ENCODE measurements around the gene LARP6. TPM values are rescaled to one million over a fixed set of nuclear protein-coding genes. Genes with fewer than 3 reads are reported as not detected.

The LARP6 gene
- total RNA-seq, 1 donor from 2014 or later, result 20.5 TPM

DNA sequence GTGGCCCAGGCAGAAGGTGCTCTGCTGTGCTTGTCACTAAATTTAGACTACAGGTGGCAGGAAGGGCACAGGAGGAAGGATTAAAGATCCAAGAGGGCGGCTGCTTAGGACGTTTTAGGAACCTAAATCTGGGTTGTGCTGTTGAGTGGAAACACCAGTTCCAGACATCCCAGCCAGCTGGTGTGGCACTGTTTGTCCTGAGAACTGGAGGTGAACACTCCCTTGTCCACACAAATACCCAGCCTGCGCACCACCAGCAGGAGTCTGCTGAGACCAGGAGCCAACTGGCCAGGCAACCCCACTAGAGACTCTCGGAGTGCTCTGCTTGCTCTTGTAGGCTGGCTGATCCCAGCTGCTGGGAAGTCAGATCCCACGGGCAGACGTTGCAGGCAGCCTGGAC is 60.3 kb downstream of the LARP6 start:
- Mint-ChIP-seq H3K36me3 (ENCODE audit: low read depth) (no peaks in the 10 kb centered on the region), H3K9me3 (no peaks in the 10 kb centered on the region), H3K4me3 (no peak overlapping the region), H3K27ac (ENCODE audit: unreplicated experiment) (no peak overlapping the region), H3K27me3 (ENCODE audit: low read depth) (no peaks in the 10 kb centered on the region), H3K4me1 (no peaks in the 10 kb centered on the region)
- DNase-seq (ENCODE audit: low read depth, low spot score), result no peak
- TF ChIP-seq, protein P1, sequence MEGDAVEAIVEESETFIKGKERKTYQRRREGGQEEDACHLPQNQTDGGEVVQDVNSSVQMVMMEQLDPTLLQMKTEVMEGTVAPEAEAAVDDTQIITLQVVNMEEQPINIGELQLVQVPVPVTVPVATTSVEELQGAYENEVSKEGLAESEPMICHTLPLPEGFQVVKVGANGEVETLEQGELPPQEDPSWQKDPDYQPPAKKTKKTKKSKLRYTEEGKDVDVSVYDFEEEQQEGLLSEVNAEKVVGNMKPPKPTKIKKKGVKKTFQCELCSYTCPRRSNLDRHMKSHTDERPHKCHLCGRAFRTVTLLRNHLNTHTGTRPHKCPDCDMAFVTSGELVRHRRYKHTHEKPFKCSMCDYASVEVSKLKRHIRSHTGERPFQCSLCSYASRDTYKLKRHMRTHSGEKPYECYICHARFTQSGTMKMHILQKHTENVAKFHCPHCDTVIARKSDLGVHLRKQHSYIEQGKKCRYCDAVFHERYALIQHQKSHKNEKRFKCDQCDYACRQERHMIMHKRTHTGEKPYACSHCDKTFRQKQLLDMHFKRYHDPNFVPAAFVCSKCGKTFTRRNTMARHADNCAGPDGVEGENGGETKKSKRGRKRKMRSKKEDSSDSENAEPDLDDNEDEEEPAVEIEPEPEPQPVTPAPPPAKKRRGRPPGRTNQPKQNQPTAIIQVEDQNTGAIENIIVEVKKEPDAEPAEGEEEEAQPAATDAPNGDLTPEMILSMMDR (conservative IDR thresholded peaks at IDR 0.05), result no peak

DNA sequence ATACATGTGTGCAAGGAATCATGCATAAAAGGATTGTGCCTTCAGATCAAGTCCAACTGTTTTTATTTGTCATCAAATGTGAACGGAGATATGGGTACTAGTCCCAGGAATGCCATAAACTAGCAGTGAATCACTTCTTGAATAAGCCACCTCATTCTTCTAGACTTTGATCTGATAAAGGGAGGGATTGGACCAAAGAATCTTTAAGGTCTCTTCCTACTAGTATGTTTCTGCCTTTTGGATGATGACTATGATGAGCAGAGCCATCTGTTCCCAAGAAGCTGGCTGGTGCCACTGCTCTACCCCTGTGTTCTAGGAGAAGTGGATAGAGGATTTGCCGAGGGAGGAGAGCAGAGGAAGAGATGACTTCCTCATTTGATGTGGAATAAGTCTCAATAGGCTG is 61.8 kb downstream of the LARP6 start:
- no peaks in the 10 kb centered on the region for H3K36me3 Mint-ChIP-seq (ENCODE audit: low read depth)
- H3K4me1 Mint-ChIP-seq, result no peaks in the 10 kb centered on the region
- no peak overlapping the region for H3K27ac Mint-ChIP-seq (ENCODE audit: unreplicated experiment)
- no peak overlapping the region for H3K4me3 Mint-ChIP-seq
- H3K9me3 Mint-ChIP-seq, result no peaks in the 10 kb centered on the region
- H3K27me3 Mint-ChIP-seq (ENCODE audit: low read depth), result no peaks in the 10 kb centered on the region
- TF ChIP-seq, protein P1 (conservative IDR thresholded peaks at IDR 0.05), result no peak
- DNase-seq (ENCODE audit: low read depth, low spot score), result no peak

DNA sequence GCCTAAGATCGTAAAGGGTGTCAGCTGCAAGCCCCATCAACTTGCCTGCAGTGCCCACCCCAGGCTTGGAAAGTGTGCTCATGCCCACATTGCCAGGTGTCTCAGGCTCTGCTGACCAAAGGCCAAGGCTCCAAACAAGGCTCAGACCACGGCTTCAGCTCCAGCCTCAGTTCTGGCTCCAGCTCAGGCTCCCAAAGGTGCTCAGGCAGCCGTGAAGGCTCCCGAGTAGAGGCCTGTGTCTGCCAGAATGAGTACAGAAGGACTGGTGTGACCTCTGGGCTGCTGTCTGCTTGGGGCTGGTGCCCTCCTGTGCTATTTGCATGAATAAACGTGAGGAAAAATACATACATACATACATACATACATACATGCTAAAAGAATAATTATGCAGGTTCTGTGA is 62.7 kb downstream of the LARP6 start:
- TF ChIP-seq, protein P1 (conservative IDR thresholded peaks at IDR 0.05), result no peak
- no peaks in the 10 kb centered on the region for H3K36me3 Mint-ChIP-seq (ENCODE audit: low read depth)
- no peak for DNase-seq (ENCODE audit: low read depth, low spot score)
- no peaks in the 10 kb centered on the region for H3K9me3 Mint-ChIP-seq
- H3K4me1 Mint-ChIP-seq, result no peaks in the 10 kb centered on the region
- no peak overlapping the region for H3K27ac Mint-ChIP-seq (ENCODE audit: unreplicated experiment)
- H3K27me3 Mint-ChIP-seq (ENCODE audit: low read depth), result no peaks in the 10 kb centered on the region
- H3K4me3 Mint-ChIP-seq, result no peak overlapping the region

DNA sequence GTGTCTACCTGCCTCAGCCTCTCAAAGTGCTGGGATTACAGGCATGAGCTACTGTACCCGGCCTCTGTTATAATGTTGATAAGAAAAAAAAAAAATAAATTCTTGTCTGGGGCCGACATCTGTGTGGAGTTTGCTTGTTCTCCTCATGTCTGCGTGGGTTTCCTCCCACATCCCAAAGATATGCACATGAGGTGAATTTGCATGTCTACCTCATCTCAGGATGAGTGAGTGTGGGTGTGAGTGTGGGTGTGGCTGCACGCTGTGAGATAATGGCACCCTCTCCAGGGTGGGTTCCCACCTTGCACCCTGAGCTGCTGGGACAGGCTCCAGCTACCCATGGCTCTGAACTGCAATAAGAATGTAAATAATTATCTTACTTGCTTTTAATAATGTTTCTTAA is 64.7 kb downstream of the LARP6 start:
- H3K36me3 Mint-ChIP-seq (ENCODE audit: low read depth), result no peaks in the 10 kb centered on the region
- no peak overlapping the region for H3K4me3 Mint-ChIP-seq
- no peaks in the 10 kb centered on the region for H3K9me3 Mint-ChIP-seq
- no peaks in the 10 kb centered on the region for H3K4me1 Mint-ChIP-seq
- TF ChIP-seq, protein P1 (conservative IDR thresholded peaks at IDR 0.05), result no peak
- no peak overlapping the region for H3K27ac Mint-ChIP-seq (ENCODE audit: unreplicated experiment)
- no peak for DNase-seq (ENCODE audit: low read depth, low spot score)
- peaks cover 3% of the 10 kb centered on the region for H3K27me3 Mint-ChIP-seq (ENCODE audit: low read depth)

DNA sequence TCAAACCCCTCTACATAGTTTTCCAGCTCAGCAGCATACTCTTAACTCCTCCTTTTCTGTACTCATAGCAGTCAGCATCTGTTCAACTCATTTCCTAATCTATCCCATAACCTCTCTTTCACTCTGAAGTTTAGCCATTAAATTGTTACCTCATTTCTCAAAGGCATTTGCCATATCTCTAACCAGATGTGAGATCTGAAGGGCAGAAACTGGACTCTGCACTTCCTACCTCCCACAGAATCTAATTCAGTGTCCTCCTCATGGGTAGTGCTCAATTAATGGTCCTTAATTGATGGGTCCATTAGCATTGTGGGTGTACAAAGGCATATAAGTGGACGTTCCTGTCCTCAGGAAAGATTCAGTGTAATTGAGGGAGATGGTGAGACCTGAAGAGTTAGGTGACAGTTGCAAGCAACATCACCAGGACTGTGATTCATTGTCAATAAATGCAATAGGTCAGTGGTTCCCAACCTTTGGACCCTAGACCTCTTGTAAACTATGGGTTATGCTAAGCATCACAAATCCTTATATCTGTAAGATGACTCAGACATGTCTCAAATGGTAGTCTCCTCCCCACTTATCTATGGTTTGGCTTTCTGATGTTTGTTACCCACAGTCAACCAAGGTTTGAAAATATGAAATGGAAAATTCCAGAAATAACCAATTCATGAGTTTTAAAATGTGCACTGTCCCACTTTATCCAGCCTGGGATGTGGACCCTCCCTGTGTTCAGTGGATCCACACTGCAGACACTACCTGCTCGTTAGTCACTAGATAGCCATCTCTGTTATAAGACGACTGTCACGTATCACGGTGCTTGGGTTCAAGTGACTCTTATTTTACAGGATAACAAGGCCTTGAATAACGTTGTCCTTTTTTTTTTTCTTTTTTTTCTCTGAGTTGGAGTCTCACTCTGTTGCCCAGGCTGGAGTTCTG is 65.6 kb downstream of the LARP6 start:
- Mint-ChIP-seq H3K9me3 (no peaks in the 10 kb centered on the region), H3K27me3 (ENCODE audit: low read depth) (peaks cover 11% of the 10 kb centered on the region), H3K4me1 (no peaks in the 10 kb centered on the region), H3K36me3 (ENCODE audit: low read depth) (no peaks in the 10 kb centered on the region), H3K27ac (ENCODE audit: unreplicated experiment) (no peak overlapping the region), H3K4me3 (no peak overlapping the region)
- TF ChIP-seq, protein P1 (conservative IDR thresholded peaks at IDR 0.05), result no peak
- no peak for DNase-seq (ENCODE audit: low read depth, low spot score)
